HCT116 (cell line): ENCODE results near the gene TBL2. TPM values are rescaled to one million over a fixed set of nuclear protein-coding genes. Genes with fewer than 3 reads are reported as not detected.
"Not testable (repeated sequence)": the region's sequence is repeated elsewhere in the genome, so short reads cannot be mapped to it uniquely, and the experiment has no call there.

Experiments
- ATAC-seq: fragments of 200-7000 bp; cut with Tn5 transposase; 2 replicates; pipeline ENCODE4 v1.9.1; 2020; ENCODE audit warnings: mild to moderate bottlenecking, moderate library complexity
- BruUV-seq: library from RNA; stranded (reverse); fragments of 400-500 nt; replicated peaks from 2 replicates; lab custom pipeline; 2021; lab: Mats Ljungman, UMichigan
- CTCF ChIA-PET: fragments of 300-600 bp; sonication (Branson Sonifier 250); formaldehyde crosslinking; loops from one replicate; lab custom pipeline; 2021; ENCODE audit warnings: antibody characterized with exemption; lab: Charles Lee
- POLR2A ChIA-PET: fragments of 300-600, 350-600 bp; sonication (Branson Sonifier 250); formaldehyde crosslinking; loops from one replicate; lab custom pipeline; 2021; ENCODE audit warnings: antibody characterized with exemption; lab: Charles Lee
- RAD21 ChIA-PET, 2 experiments: fragments of 300-600 bp; sonication (Branson Sonifier 250); formaldehyde crosslinking; loops; one replicate each; lab custom pipeline; 2023; ENCODE audit warnings: low total read pairs in 2 of 2; ENCODE audit not compliant: uncharacterized antibody in 2 of 2, unreplicated experiment in 2 of 2, low non-redundant PET in 1 of 2; lab: Charles Lee
- DNase-seq: peaks from one replicate; pipeline ENCODE4 v3.0.0-alpha.2; 2010; ENCODE audit warnings: low read depth, low spot score
- H2AFZ ChIP-seq: fragments of 200-600 bp; shearing (Covaris generic), sonication (generic); 2 replicates; pipeline ENCODE4 v1.6.1; 2017; ENCODE audit warnings: low read depth, mixed run types, mixed read lengths, antibody characterized with exemption, low read length; ENCODE audit not compliant: poor library complexity, severe bottlenecking
- H3K27ac ChIP-seq: 2 replicates; pipeline ENCODE4 v1.5.1; 2012; ENCODE audit warnings: low read depth, low read length
- H3K27me3 ChIP-seq: fragments of 200-600 bp; sonication (generic); 2 replicates; pipeline ENCODE4 v1.6.1; 2016; ENCODE audit warnings: mixed run types, low read length, mixed read lengths; ENCODE audit not compliant: insufficient read depth
- H3K36me3 ChIP-seq, 2 experiments: fragments of 200-500 bp in 1 of 2; fragments of 200-600 bp in 1 of 2; sonication (Bioruptor generic) in 1 of 2; sonication (generic) in 1 of 2; 2 replicates each; pipeline versions ENCODE4 v1.5.1 to v1.6.1; 2014 to 2016; ENCODE audit warnings: low read length in 2 of 2, inconsistent platforms in 1 of 2, mixed read lengths in 1 of 2, mixed run types in 1 of 2; ENCODE audit not compliant: insufficient read depth in 2 of 2, control insufficient read depth in 1 of 2
- H3K4me1 ChIP-seq, 2 experiments: fragments of 200-600 bp in 1 of 2; sonication (generic) in 1 of 2; 2 replicates each; pipeline versions ENCODE4 v1.5.1 to v1.6.1; 2012 to 2017; ENCODE audit warnings: low read length in 2 of 2, inconsistent platforms in 1 of 2, mild to moderate bottlenecking in 1 of 2, mixed read lengths in 1 of 2, mixed run types in 1 of 2, moderate library complexity in 1 of 2; ENCODE audit not compliant: insufficient read depth in 2 of 2, control insufficient read depth in 1 of 2
- H3K4me2 ChIP-seq: fragments of 200-600 bp; sonication (generic); 2 replicates; pipeline ENCODE4 v1.6.1; 2017; ENCODE audit warnings: mixed run types, low read length, mixed read lengths
- H3K4me3 ChIP-seq, 2 experiments: fragments of 200-600 bp in 1 of 2; sonication (generic) in 1 of 2; replicated peaks in 1 of 2; 2 replicates each; pipeline ENCODE4 v1.5.1; 2011 to 2016; ENCODE audit warnings: low read length in 2 of 2, control low read depth in 1 of 2, low read depth in 1 of 2, mild to moderate bottlenecking in 1 of 2, mixed read lengths in 1 of 2, mixed run types in 1 of 2
- H3K79me2 ChIP-seq: fragments of 200-600 bp; sonication (generic); 2 replicates; pipeline ENCODE4 v1.6.1; 2017; ENCODE audit warnings: mild to moderate bottlenecking, mixed run types, low read length, moderate library complexity, mixed read lengths; ENCODE audit not compliant: insufficient read depth
- H3K9ac ChIP-seq: fragments of 200-600 bp; sonication (generic); 2 replicates; pipeline ENCODE4 v1.6.1; 2016; ENCODE audit warnings: low read length, mixed read lengths
- H3K9me2 ChIP-seq: fragments of 200-600 bp; sonication (generic), shearing (Covaris generic); 2 replicates; pipeline ENCODE4 v1.6.1; 2017; ENCODE audit warnings: mixed run types, mild to moderate bottlenecking, moderate library complexity; ENCODE audit not compliant: insufficient read depth
- H3K9me3 ChIP-seq, 2 experiments: fragments of 200-500 bp in 1 of 2; fragments of 200-600 bp in 1 of 2; sonication (Bioruptor generic) in 1 of 2; sonication (generic) in 1 of 2; 2 replicates each; pipeline ENCODE4 v1.6.1; 2014 to 2017; ENCODE audit warnings: low read length in 2 of 2, mixed read lengths in 2 of 2, inconsistent platforms in 1 of 2, low read depth in 1 of 2, mild to moderate bottlenecking in 1 of 2, mixed run types in 1 of 2, moderate library complexity in 1 of 2; ENCODE audit not compliant: control insufficient read depth in 1 of 2, insufficient read depth in 1 of 2
- H4K20me1 ChIP-seq: fragments of 200-600 bp; sonication (generic), shearing (Covaris generic); 2 replicates; pipeline ENCODE4 v1.6.1; 2017; ENCODE audit warnings: mixed run types, mild to moderate bottlenecking, moderate library complexity; ENCODE audit not compliant: insufficient read depth
- CBX3 ChIP-seq: IDR thresholded peaks from 2 replicates; pipeline ENCODE4 v1.6.1; 2012; ENCODE audit warnings: low read depth
- CTCF ChIP-seq, 3 experiments: fragments of 200-600 bp in 1 of 3; sonication (generic) in 1 of 3; IDR thresholded peaks in 2 of 3; conservative IDR thresholded peaks in 1 of 3; 2 replicates each; pipeline ENCODE4 v1.5.1; 2012 to 2017; ENCODE audit warnings: low read depth in 2 of 3, low read length in 2 of 3, antibody characterized with exemption in 1 of 3, borderline replicate concordance in 1 of 3, control low read depth in 1 of 3, mild to moderate bottlenecking in 1 of 3, mixed read lengths in 1 of 3, mixed run types in 1 of 3, moderate library complexity in 1 of 3; ENCODE audit not compliant: insufficient read depth in 1 of 3
- ELF1 ChIP-seq: IDR thresholded peaks from 2 replicates; pipeline ENCODE4 v1.6.1; 2012; ENCODE audit warnings: low read depth, borderline replicate concordance
- EZH2 ChIP-seq: fragments of 200-600 bp; sonication (generic); IDR thresholded peaks from 2 replicates; pipeline ENCODE4 v1.6.1; 2017; ENCODE audit warnings: antibody characterized with exemption, mixed run types
- FOSL1 ChIP-seq: IDR thresholded peaks from 2 replicates; pipeline ENCODE4 v1.6.1; 2012; ENCODE audit warnings: low read depth
- RAD21 ChIP-seq: IDR thresholded peaks from 2 replicates; pipeline ENCODE4 v1.6.1; 2012; ENCODE audit warnings: low read depth, mild to moderate bottlenecking
- SP1 ChIP-seq: IDR thresholded peaks from 2 replicates; pipeline ENCODE4 v1.6.1; 2012; ENCODE audit warnings: low read depth
- SRF ChIP-seq: IDR thresholded peaks from 2 replicates; pipeline ENCODE4 v1.6.1; 2012; ENCODE audit warnings: low read depth
- ZFX ChIP-seq: fragments of 450-650 bp; IDR thresholded peaks from 2 replicates; pipeline ENCODE4 v1.6.1; 2017
- ZNF274 ChIP-seq: fragments of 200-500 bp; sonication (Bioruptor generic); IDR thresholded peaks from 2 replicates; pipeline ENCODE4 v1.6.1; 2014; ENCODE audit warnings: mild to moderate bottlenecking, low read depth, low read length, inconsistent platforms
- intact Hi-C: fragments of 100-400 bp; cut with micrococcal nuclease; formaldehyde crosslinking; loops from 2 replicates; pipeline ENCODE4 v1.10.0; 2022
- total RNA-seq: library from RNA; stranded (reverse); gene quantifications from one replicate; pipeline ENCODE4 v1.2.1, GENCODE V29; 2021; ENCODE audit not compliant: unreplicated experiment

TBL2 gene
- total RNA-seq, 1 experiment from 2014 or later: 55.0 TPM

GRCh38 chr7:73610105-73610504 is 31.7 kb upstream of the TBL2 start:
- H3K9me3 ChIP-seq: no peaks in the 10 kb centered on the region
- no peak overlapping the region for H3K4me2 ChIP-seq
- H3K4me1 ChIP-seq: peaks cover 28 to 33% of the 10 kb centered on the region in 2 experiments
- intact Hi-C loops: no loop called here
- BruUV-seq: no TSS peak
- H3K36me3 ChIP-seq: peaks cover 2 to 7% of the 10 kb centered on the region in 2 experiments
- POLR2A ChIA-PET: no interaction called here
- TF ChIP-seq SRF (no peak), ELF1 (no peak), CBX3 (no peak), CTCF (IDR thresholded peaks at IDR 0.05 in 2 of 3, conservative IDR thresholded peaks at IDR 0.05 in 1 of 3; ENCODE audit: borderline replicate concordance in 1 of 3, insufficient read depth in 1 of 3, low read depth in 2 of 3, low read length in 2 of 3) (no peak), RAD21 (no peak), SP1 (no peak), ZFX (no peak), FOSL1 (no peak), EZH2 (no peak), ZNF274 (no peak)
- no peaks in the 10 kb centered on the region for H3K27me3 ChIP-seq
- H2AFZ ChIP-seq: no peak overlapping the region
- no peak overlapping the region for H3K4me3 ChIP-seq
- ATAC-seq: no peak
- DNase-seq: no peak
- no peaks in the 10 kb centered on the region for H4K20me1 ChIP-seq
- H3K9me2 ChIP-seq: no peaks in the 10 kb centered on the region
- RAD21 ChIA-PET: interaction anchor here in 1 of 2 experiments (0.7 kb wide), 1 partner anchor 58 kb away, joined by 3 read pairs; no protein-coding TSS in a partner anchor
- H3K9ac ChIP-seq: no peak overlapping the region
- H3K27ac ChIP-seq: no peak overlapping the region
- H3K79me2 ChIP-seq: peaks cover 3% of the 10 kb centered on the region; the same call in 1 of the 2 replicates
- CTCF ChIA-PET: interaction anchor here (1.1 to 1.5 kb wide), 2 partner anchors 58 to 115 kb away, joined by 3 to 6 read pairs; no protein-coding TSS in a partner anchor

GRCh38 chr7:73607692-73607983 is 29.3 kb upstream of the TBL2 start:
- H3K9me2 ChIP-seq, H3K4me2 ChIP-seq, DNase-seq, H4K20me1 ChIP-seq, H3K79me2 ChIP-seq, H3K9me3 ChIP-seq, H3K9ac ChIP-seq, H3K27ac ChIP-seq, ATAC-seq, H3K36me3 ChIP-seq, BruUV-seq, H3K27me3 ChIP-seq, H3K4me3 ChIP-seq, H2AFZ ChIP-seq: not testable (repeated sequence)
- POLR2A ChIA-PET: interaction anchor here (0.7 kb wide), 1 partner anchor 127 kb away, joined by 3 read pairs; no protein-coding TSS in a partner anchor
- intact Hi-C loops: loop anchor here (1.0 kb wide), 3 partner anchors 94 to 127 kb away; no protein-coding TSS in a partner anchor
- peaks cover 18 to 37% of the 10 kb centered on the region in 2 experiments for H3K4me1 ChIP-seq
- RAD21 ChIA-PET: interaction anchor here (0.6 to 1.4 kb wide), 5 partner anchors 15 to 118 kb away, joined by 4 to 7 read pairs (median 5); no protein-coding TSS in a partner anchor
- CTCF ChIA-PET: interaction anchor here (0.7 to 2.4 kb wide), 16 partner anchors 9 to 131 kb away, joined by 3 to 28 read pairs (median 7); partner anchors contain the start of genes ABHD11 and STX1A
